ENCODE results near the gene CLMP.

CLMP gene

GRCh38 chr11:123055191-123055901 is 139.7 kb downstream of the CLMP start:
- in situ Hi-C loops (cut with HindIII; ENCODE audit: low pct_ligation_motif_present, low pct_unique_long_range_greater_than_20kb, low sequenced_read_pairs): no loop called here
- no peak for DNase-seq

- in situ Hi-C loops (cut with HindIII; ENCODE audit: low pct_ligation_motif_present, low pct_unique_long_range_greater_than_20kb, low sequenced_read_pairs): no loop called here
- DNase-seq: peak; percentile 74
Observed at GRCh38 chr11:123054301-123055065, 140.6 kb downstream of the CLMP start.

GRCh38 chr11:123052901-123053721 is 141.9 kb downstream of the CLMP start:
- in situ Hi-C loops (cut with HindIII; ENCODE audit: low pct_ligation_motif_present, low pct_unique_long_range_greater_than_20kb, low sequenced_read_pairs): no loop called here
- DNase-seq: no peak

GRCh38 chr11:123051634-123052033 is 143.4 kb downstream of the CLMP start:
- DNase-seq: no peak
- in situ Hi-C loops (cut with HindIII; ENCODE audit: low pct_ligation_motif_present, low pct_unique_long_range_greater_than_20kb, low sequenced_read_pairs): no loop called here

GRCh38 chr11:123051146-123051545 is 143.9 kb downstream of the CLMP start:
- DNase-seq: no peak
- in situ Hi-C loops (cut with HindIII; ENCODE audit: low pct_ligation_motif_present, low pct_unique_long_range_greater_than_20kb, low sequenced_read_pairs): no loop called here

- DNase-seq: no peak
- in situ Hi-C loops (cut with HindIII; ENCODE audit: low pct_ligation_motif_present, low pct_unique_long_range_greater_than_20kb, low sequenced_read_pairs): no loop called here
Observed at GRCh38 chr11:123047947-123048293, 147.1 kb downstream of the CLMP start.

- DNase-seq: no peak
- in situ Hi-C loops (cut with HindIII; ENCODE audit: low pct_ligation_motif_present, low pct_unique_long_range_greater_than_20kb, low sequenced_read_pairs): no loop called here
Observed at GRCh38 chr11:123047266-123047946, 147.6 kb downstream of the CLMP start.

- no peak for DNase-seq
- in situ Hi-C loops (cut with HindIII; ENCODE audit: low pct_ligation_motif_present, low pct_unique_long_range_greater_than_20kb, low sequenced_read_pairs): no loop called here
Observed at GRCh38 chr11:123046473-123047259, 148.4 kb downstream of the CLMP start.

- in situ Hi-C loops (cut with HindIII; ENCODE audit: low pct_ligation_motif_present, low pct_unique_long_range_greater_than_20kb, low sequenced_read_pairs): no loop called here
- no peak for DNase-seq
Observed at GRCh38 chr11:123045101-123045500, 149.9 kb downstream of the CLMP start.

- no peak for DNase-seq
- in situ Hi-C loops (cut with HindIII; ENCODE audit: low pct_ligation_motif_present, low pct_unique_long_range_greater_than_20kb, low sequenced_read_pairs): no loop called here
Observed at GRCh38 chr11:123041185-123041584, 153.9 kb downstream of the CLMP start.

GRCh38 chr11:123040111-123040432 is 155.0 kb downstream of the CLMP start:
- in situ Hi-C loops (cut with HindIII; ENCODE audit: low pct_ligation_motif_present, low pct_unique_long_range_greater_than_20kb, low sequenced_read_pairs): no loop called here
- no peak for DNase-seq

GRCh38 chr11:123035831-123036230 is 159.2 kb downstream of the CLMP start:
- in situ Hi-C loops (cut with HindIII; ENCODE audit: low pct_ligation_motif_present, low pct_unique_long_range_greater_than_20kb, low sequenced_read_pairs): no loop called here

GRCh38 chr11:123034597-123034996 is 160.5 kb downstream of the CLMP start:
- in situ Hi-C loops (cut with HindIII; ENCODE audit: low pct_ligation_motif_present, low pct_unique_long_range_greater_than_20kb, low sequenced_read_pairs): no loop called here
- DNase-seq: no peak

More at GRCh38 chr11:123035831-123036230, 159.2 kb downstream of the CLMP start:
- no peak for DNase-seq

- DNase-seq: no peak
- in situ Hi-C loops (cut with HindIII; ENCODE audit: low pct_ligation_motif_present, low pct_unique_long_range_greater_than_20kb, low sequenced_read_pairs): no loop called here
Observed at GRCh38 chr11:123033895-123034294, 161.2 kb downstream of the CLMP start.

- no peak for DNase-seq
- in situ Hi-C loops (cut with HindIII; ENCODE audit: low pct_ligation_motif_present, low pct_unique_long_range_greater_than_20kb, low sequenced_read_pairs): no loop called here
Observed at GRCh38 chr11:123030517-123030916, 164.5 kb downstream of the CLMP start.

- in situ Hi-C loops (cut with HindIII; ENCODE audit: low pct_ligation_motif_present, low pct_unique_long_range_greater_than_20kb, low sequenced_read_pairs): no loop called here
- DNase-seq: peak; percentile 56
Observed at GRCh38 chr11:123020968-123021367, 174.1 kb downstream of the CLMP start.

Measured in ACHN (cell line).